Activated naive CD8-positive, alpha-beta T cell treated with anti-CD3 and anti-CD28 coated beads for 36 hours (primary cell): Measurements from ENCODE around the gene ARHGAP24. TPM values are rescaled to one million over a fixed set of nuclear protein-coding genes. Genes with fewer than 3 reads are reported as not detected.

Experiments used
- DNase-seq: peaks from one replicate; pipeline ENCODE4 v3.0.0; 2021
- H3K27ac Mint-ChIP-seq: one replicate; pipeline ENCODE4 v1.8.0; 2022; ENCODE audit warnings: mild to moderate bottlenecking, moderate library complexity, mixed read lengths
- H3K27me3 Mint-ChIP-seq: one replicate; pipeline ENCODE4 v1.8.0; 2022; ENCODE audit warnings: mild to moderate bottlenecking, mixed read lengths
- H3K36me3 Mint-ChIP-seq: one replicate; pipeline ENCODE4 v1.8.0; 2021; ENCODE audit warnings: mild to moderate bottlenecking, mixed read lengths
- H3K4me1 Mint-ChIP-seq: one replicate; pipeline ENCODE4 v1.8.0; 2021; ENCODE audit warnings: mixed read lengths
- H3K4me3 Mint-ChIP-seq: one replicate; pipeline ENCODE4 v1.8.0; 2022; ENCODE audit warnings: mild to moderate bottlenecking, moderate library complexity, mixed read lengths
- H3K9me3 Mint-ChIP-seq: one replicate; pipeline ENCODE4 v1.8.0; 2022; ENCODE audit warnings: mixed read lengths
- total RNA-seq, 2 experiments: library from RNA; stranded (reverse); gene quantifications; one replicate each; pipeline ENCODE4 v1.2.3, GENCODE V29; 2021

ARHGAP24 gene
- total RNA-seq, 2 experiments from 2014 or later = 0.62 to 0.92 TPM

DNA sequence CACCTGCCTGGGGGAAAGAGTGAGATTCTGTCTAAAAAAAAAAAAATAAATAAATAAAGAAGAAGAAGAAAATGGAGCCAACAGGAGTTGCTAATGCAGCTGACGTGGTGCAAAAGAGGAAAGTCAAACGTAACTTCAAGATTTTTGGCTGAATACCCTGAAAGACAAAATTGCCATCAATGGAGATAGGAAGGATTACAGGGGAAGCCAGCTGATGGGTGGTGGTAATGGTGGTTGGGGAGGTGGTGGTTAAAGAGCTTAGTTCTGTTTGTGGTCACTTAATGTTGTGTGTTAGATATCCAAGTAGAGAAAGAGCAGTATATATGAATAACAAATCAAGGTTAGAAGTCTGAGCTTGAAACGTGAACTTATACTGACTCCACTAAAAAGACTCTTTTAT, 225.4 kb downstream of the ARHGAP24 start:
- peaks cover 3% of the 10 kb centered on the region for H3K9me3 Mint-ChIP-seq
- no peaks in the 10 kb centered on the region for H3K36me3 Mint-ChIP-seq
- DNase-seq = no peak
- H3K4me1 Mint-ChIP-seq = no peaks in the 10 kb centered on the region
- H3K27ac Mint-ChIP-seq = peak overlapping the region; percentile 38
- H3K4me3 Mint-ChIP-seq = no peak overlapping the region
- H3K27me3 Mint-ChIP-seq = no peaks in the 10 kb centered on the region

DNA sequence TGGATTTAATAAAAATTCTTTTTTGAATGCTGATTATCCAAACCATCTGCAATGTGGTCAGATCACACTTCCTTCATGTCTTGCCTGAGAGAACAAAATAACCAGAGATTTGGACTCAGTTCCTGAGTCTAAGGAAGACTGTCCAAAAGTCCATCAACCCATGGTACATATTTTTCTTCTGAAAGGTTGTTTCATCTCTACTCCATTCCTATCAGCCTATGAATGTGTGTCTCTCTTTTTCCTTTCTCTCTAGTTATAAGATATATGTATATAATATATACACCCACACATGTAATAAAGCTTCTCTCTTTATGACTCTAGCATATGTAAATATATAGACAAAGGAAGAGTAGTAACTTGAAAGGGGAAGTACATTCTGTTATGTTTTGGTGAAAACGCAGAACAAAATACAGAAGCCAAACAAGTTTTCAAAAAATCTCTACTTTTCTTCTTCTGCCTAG, 226.9 kb downstream of the ARHGAP24 start:
- H3K27me3 Mint-ChIP-seq = no peaks in the 10 kb centered on the region
- peaks cover 3% of the 10 kb centered on the region for H3K9me3 Mint-ChIP-seq
- no peaks in the 10 kb centered on the region for H3K36me3 Mint-ChIP-seq
- DNase-seq = no peak
- H3K27ac Mint-ChIP-seq = no peak overlapping the region
- no peaks in the 10 kb centered on the region for H3K4me1 Mint-ChIP-seq
- H3K4me3 Mint-ChIP-seq = no peak overlapping the region

GRCh38 chr4:85703096-85703495, 228.1 kb downstream of the ARHGAP24 start:
- Mint-ChIP-seq H3K36me3 (no peaks in the 10 kb centered on the region), H3K27ac (no peak overlapping the region), H3K9me3 (peaks cover 3% of the 10 kb centered on the region), H3K27me3 (no peaks in the 10 kb centered on the region), H3K4me3 (no peak overlapping the region), H3K4me1 (no peaks in the 10 kb centered on the region)
- no peak for DNase-seq

- no peak for DNase-seq
- H3K27ac Mint-ChIP-seq = no peak overlapping the region
- H3K4me1 Mint-ChIP-seq = no peaks in the 10 kb centered on the region
- no peak overlapping the region for H3K4me3 Mint-ChIP-seq
- no peaks in the 10 kb centered on the region for H3K9me3 Mint-ChIP-seq
- no peaks in the 10 kb centered on the region for H3K27me3 Mint-ChIP-seq
- no peaks in the 10 kb centered on the region for H3K36me3 Mint-ChIP-seq
These were observed 232.7 kb downstream of the ARHGAP24 start for GRCh38 chr4:85707611-85708010.

DNA sequence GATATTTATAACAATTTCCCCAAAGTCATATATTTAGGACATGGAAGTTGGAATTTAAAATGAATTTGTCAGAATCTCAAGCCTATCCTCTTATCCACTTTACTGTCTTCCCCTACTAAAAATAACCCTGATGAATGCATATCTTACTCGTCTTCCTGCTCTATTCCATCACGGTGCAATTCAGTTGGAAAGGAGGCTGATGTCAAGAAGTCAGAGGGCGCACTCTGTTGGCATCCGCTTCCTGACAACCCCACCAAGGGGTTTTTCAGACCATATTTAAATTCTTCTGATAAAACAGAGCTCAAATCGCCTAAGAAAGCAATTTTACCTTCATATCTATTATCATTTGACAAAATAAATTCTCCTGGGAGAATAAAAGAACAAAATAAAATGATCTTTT, 233.5 kb downstream of the ARHGAP24 start:
- H3K9me3 Mint-ChIP-seq = no peaks in the 10 kb centered on the region
- no peaks in the 10 kb centered on the region for H3K4me1 Mint-ChIP-seq
- H3K27ac Mint-ChIP-seq = no peak overlapping the region
- H3K4me3 Mint-ChIP-seq = no peak overlapping the region
- DNase-seq = no peak
- H3K27me3 Mint-ChIP-seq = no peaks in the 10 kb centered on the region
- no peaks in the 10 kb centered on the region for H3K36me3 Mint-ChIP-seq

- no peak for DNase-seq
- no peaks in the 10 kb centered on the region for H3K36me3 Mint-ChIP-seq
- no peaks in the 10 kb centered on the region for H3K27me3 Mint-ChIP-seq
- H3K4me3 Mint-ChIP-seq = no peak overlapping the region
- no peaks in the 10 kb centered on the region for H3K9me3 Mint-ChIP-seq
- no peak overlapping the region for H3K27ac Mint-ChIP-seq
- H3K4me1 Mint-ChIP-seq = no peaks in the 10 kb centered on the region
These were observed 238.1 kb downstream of the ARHGAP24 start for GRCh38 chr4:85713005-85713404.

- no peaks in the 10 kb centered on the region for H3K36me3 Mint-ChIP-seq
- no peaks in the 10 kb centered on the region for H3K9me3 Mint-ChIP-seq
- no peaks in the 10 kb centered on the region for H3K4me1 Mint-ChIP-seq
- no peak for DNase-seq
- H3K4me3 Mint-ChIP-seq = no peak overlapping the region
- H3K27ac Mint-ChIP-seq = no peak overlapping the region
- H3K27me3 Mint-ChIP-seq = no peaks in the 10 kb centered on the region
These were observed 241.2 kb downstream of the ARHGAP24 start for GRCh38 chr4:85715991-85716737.

DNA sequence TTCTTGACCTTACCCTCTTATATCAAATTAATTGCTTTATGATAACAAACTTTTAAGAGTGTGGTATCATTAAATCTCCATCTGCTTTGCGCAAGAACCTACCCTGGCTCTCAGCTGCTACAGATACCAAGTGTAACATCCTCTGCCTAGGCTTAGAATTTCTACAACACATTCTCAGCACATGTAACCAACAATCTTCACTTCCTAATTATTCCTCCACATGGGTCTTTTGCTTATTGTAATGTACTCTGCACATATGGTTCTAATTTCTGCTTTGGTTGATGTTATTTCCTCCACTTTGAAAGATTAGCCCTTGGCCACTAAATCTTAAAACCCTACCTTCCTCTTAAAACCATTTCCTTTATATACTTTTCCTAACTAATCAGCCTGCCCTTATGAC, 242.4 kb downstream of the ARHGAP24 start:
- H3K27me3 Mint-ChIP-seq = no peaks in the 10 kb centered on the region
- H3K4me3 Mint-ChIP-seq = no peak overlapping the region
- H3K4me1 Mint-ChIP-seq = no peaks in the 10 kb centered on the region
- no peaks in the 10 kb centered on the region for H3K36me3 Mint-ChIP-seq
- no peaks in the 10 kb centered on the region for H3K9me3 Mint-ChIP-seq
- no peak for DNase-seq
- no peak overlapping the region for H3K27ac Mint-ChIP-seq

DNA sequence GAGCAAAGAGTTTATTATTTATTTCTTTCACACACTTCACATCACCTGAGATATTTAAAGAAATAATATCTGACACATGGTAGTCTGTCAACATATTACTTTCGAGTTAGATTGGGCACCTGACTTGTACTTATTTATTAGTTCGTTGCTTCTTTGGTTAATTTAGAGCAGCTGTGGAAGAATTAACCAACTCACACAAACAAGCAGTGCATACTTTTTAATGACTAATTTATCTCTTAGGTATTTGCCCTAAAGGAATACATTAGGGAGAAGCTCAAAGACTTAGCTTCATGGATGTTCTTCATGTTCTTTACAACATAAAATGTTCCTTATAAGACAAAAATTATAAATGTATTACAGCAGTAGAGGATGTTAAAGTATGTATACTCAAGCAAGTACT, 242.9 kb downstream of the ARHGAP24 start:
- Mint-ChIP-seq H3K27me3 (no peaks in the 10 kb centered on the region), H3K36me3 (no peaks in the 10 kb centered on the region), H3K4me1 (no peaks in the 10 kb centered on the region), H3K9me3 (no peaks in the 10 kb centered on the region), H3K27ac (no peak overlapping the region), H3K4me3 (no peak overlapping the region)
- no peak for DNase-seq

- Mint-ChIP-seq H3K4me1 (no peaks in the 10 kb centered on the region), H3K36me3 (no peaks in the 10 kb centered on the region), H3K27me3 (no peaks in the 10 kb centered on the region)
These were observed 245.8 kb downstream of the ARHGAP24 start for GRCh38 chr4:85720735-85721134.

GRCh38 chr4:85722401-85722800, 247.5 kb downstream of the ARHGAP24 start:
- H3K4me1 Mint-ChIP-seq = no peaks in the 10 kb centered on the region
- H3K4me3 Mint-ChIP-seq = no peak overlapping the region
- H3K9me3 Mint-ChIP-seq = no peaks in the 10 kb centered on the region
- no peak overlapping the region for H3K27ac Mint-ChIP-seq
- no peaks in the 10 kb centered on the region for H3K36me3 Mint-ChIP-seq
- H3K27me3 Mint-ChIP-seq = no peaks in the 10 kb centered on the region
- DNase-seq = no peak

More at GRCh38 chr4:85720735-85721134, 245.8 kb downstream of the ARHGAP24 start:
- Mint-ChIP-seq H3K9me3 (no peaks in the 10 kb centered on the region), H3K4me3 (no peak overlapping the region), H3K27ac (no peak overlapping the region)
- DNase-seq = no peak

- Mint-ChIP-seq H3K9me3 (no peaks in the 10 kb centered on the region), H3K36me3 (no peaks in the 10 kb centered on the region), H3K27ac (no peak overlapping the region), H3K27me3 (no peaks in the 10 kb centered on the region), H3K4me3 (no peak overlapping the region), H3K4me1 (no peaks in the 10 kb centered on the region)
- no peak for DNase-seq
These were observed 247.9 kb downstream of the ARHGAP24 start for GRCh38 chr4:85722807-85723206.

GRCh38 chr4:85724791-85725563, 250.0 kb downstream of the ARHGAP24 start:
- no peaks in the 10 kb centered on the region for H3K9me3 Mint-ChIP-seq
- DNase-seq = no peak
- H3K4me3 Mint-ChIP-seq = no peak overlapping the region
- H3K27ac Mint-ChIP-seq = no peak overlapping the region
- H3K27me3 Mint-ChIP-seq = no peaks in the 10 kb centered on the region
- H3K4me1 Mint-ChIP-seq = no peaks in the 10 kb centered on the region
- no peaks in the 10 kb centered on the region for H3K36me3 Mint-ChIP-seq

GRCh38 chr4:85725721-85726170, 250.8 kb downstream of the ARHGAP24 start:
- no peaks in the 10 kb centered on the region for H3K27me3 Mint-ChIP-seq
- no peaks in the 10 kb centered on the region for H3K36me3 Mint-ChIP-seq
- no peak for DNase-seq
- no peaks in the 10 kb centered on the region for H3K4me1 Mint-ChIP-seq
- H3K4me3 Mint-ChIP-seq = no peak overlapping the region
- H3K9me3 Mint-ChIP-seq = no peaks in the 10 kb centered on the region
- H3K27ac Mint-ChIP-seq = no peak overlapping the region

DNA sequence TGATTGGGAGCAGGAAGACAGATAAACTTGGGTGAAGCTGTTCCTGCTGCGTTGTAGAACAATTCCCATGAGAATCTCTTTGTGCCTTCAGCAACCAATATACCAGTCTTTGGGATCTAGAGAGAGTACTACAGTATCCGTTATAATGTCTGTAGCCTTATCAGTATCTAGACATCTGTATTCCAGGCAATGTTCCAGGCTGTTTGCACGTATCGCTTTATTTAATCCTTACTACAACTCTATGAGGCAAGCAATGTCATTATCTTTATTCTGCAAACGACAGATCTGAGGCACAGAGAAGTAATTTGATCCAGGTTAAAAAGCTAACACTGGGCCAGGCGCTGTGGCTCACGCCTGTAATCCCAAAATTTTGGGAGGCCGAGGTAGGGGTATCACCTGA, 251.6 kb downstream of the ARHGAP24 start:
- Mint-ChIP-seq H3K4me1 (no peaks in the 10 kb centered on the region), H3K27ac (no peak overlapping the region)

DNA sequence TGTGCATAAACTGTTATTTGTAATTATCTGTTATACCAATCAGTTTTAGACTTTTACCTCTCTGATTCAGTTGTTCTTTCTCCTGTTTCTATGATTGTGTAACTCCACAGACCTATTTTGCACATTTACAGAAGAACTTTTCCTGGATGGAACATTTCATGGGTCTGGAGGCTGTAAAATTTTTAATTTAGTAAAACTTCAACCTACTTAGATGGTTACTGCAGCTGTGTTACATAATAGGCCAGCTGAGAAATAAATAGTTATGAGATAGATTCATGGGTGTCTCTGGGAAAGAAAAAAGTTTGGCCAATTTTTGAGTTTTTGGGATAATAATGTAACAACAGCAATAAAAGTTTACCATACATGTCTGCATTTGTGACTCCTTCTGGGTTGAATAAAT, 253.5 kb downstream of the ARHGAP24 start:
- Mint-ChIP-seq H3K4me3 (no peak overlapping the region), H3K9me3 (no peaks in the 10 kb centered on the region), H3K27me3 (no peaks in the 10 kb centered on the region), H3K27ac (no peak overlapping the region), H3K36me3 (no peaks in the 10 kb centered on the region), H3K4me1 (no peaks in the 10 kb centered on the region)
- DNase-seq = no peak

More for the DNA sequence above, 251.6 kb downstream of the ARHGAP24 start:
- H3K36me3 Mint-ChIP-seq = no peaks in the 10 kb centered on the region
- no peak for DNase-seq
- no peak overlapping the region for H3K4me3 Mint-ChIP-seq
- H3K9me3 Mint-ChIP-seq = no peaks in the 10 kb centered on the region
- no peaks in the 10 kb centered on the region for H3K27me3 Mint-ChIP-seq
